NCI-H146 treated with DMSO at 0.1 percent for 48 hours (cell line): ENCODE results near the gene USP34.
"Not testable (repeated sequence)": the region's sequence is repeated elsewhere in the genome, so short reads cannot be mapped to it uniquely, and the experiment has no call there.

Experiments
- DNase-seq: peaks from one replicate; lab custom pipeline; 2025; ENCODE audit not compliant: unreplicated experiment; lab: John Stamatoyannopoulos, UW

USP34 gene

GRCh38 chr2:61193670-61194561 lies 277.0 kb downstream of the USP34 start:
- DNase-seq = no peak

- no peak for DNase-seq
Observed at GRCh38 chr2:61187085-61187484, 283.8 kb downstream of the USP34 start.

GRCh38 chr2:61185231-61185728 lies 285.6 kb downstream of the USP34 start:
- DNase-seq = no peak

- DNase-seq = no peak
Observed at GRCh38 chr2:61184263-61184662, 286.6 kb downstream of the USP34 start.

GRCh38 chr2:61183795-61184194 lies 287.1 kb downstream of the USP34 start:
- DNase-seq = no peak

- DNase-seq = no peak
Observed at GRCh38 chr2:61182059-61182383, 288.9 kb downstream of the USP34 start.

GRCh38 chr2:61181382-61182058 lies 289.4 kb downstream of the USP34 start:
- no peak for DNase-seq

- no peak for DNase-seq
Observed at GRCh38 chr2:61180686-61181085, 290.2 kb downstream of the USP34 start.

- DNase-seq = no peak
Observed at GRCh38 chr2:61179701-61180639, 290.9 kb downstream of the USP34 start.

GRCh38 chr2:61178603-61179545 lies 292.0 kb downstream of the USP34 start:
- DNase-seq = no peak

- DNase-seq = peak; percentile 15
Observed at GRCh38 chr2:61177727-61178549, 292.9 kb downstream of the USP34 start.

GRCh38 chr2:61176755-61177726 lies 293.8 kb downstream of the USP34 start:
- peak; percentile 67 for DNase-seq

- no peak for DNase-seq
Observed at GRCh38 chr2:61175036-61175435, 295.9 kb downstream of the USP34 start.

- no peak for DNase-seq
Observed at GRCh38 chr2:61173116-61173515, 297.8 kb downstream of the USP34 start.

- no peak for DNase-seq
Observed at GRCh38 chr2:61172671-61173070, 298.2 kb downstream of the USP34 start.

- no peak for DNase-seq
Observed at GRCh38 chr2:61167579-61167978, 303.3 kb downstream of the USP34 start.

GRCh38 chr2:61165946-61166345 lies 304.9 kb downstream of the USP34 start:
- no peak for DNase-seq

GRCh38 chr2:61165082-61165481 lies 305.8 kb downstream of the USP34 start:
- DNase-seq = not testable (repeated sequence)
